ENCODE data around the gene CCRL2. TPM values are rescaled to one million over a fixed set of nuclear protein-coding genes. Genes with fewer than 3 reads are reported as not detected.
"Not testable (repeated sequence)": the region's sequence is repeated elsewhere in the genome, so short reads cannot be mapped to it uniquely, and the experiment has no call there.

Gene CCRL2
- total RNA-seq, 1 donor from 2014 or later: 1.6 TPM

DNA sequence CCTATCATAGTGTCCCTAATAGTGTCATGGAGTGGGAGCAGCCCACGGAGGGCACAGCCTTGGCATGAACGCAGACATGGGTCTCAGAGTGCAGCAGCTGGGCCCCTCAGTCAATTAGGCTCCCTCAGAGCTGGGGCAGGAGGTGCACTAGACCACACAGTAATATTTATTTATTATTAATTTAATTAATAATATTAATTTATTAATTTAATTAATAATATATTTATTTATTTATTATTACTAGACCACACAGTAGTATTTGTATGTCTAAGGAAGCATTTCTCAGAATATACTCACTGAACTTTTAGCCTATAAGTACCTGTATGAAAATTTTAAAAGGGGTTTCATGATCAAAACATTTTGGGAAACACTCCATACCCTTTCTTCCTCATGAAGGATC lies 5.5 kb upstream of the CCRL2 start:
- H3K9ac ChIP-seq (ENCODE audit: low read depth in 1 of 3, low read length in 3 of 3): no peak overlapping the region
- H3K27ac ChIP-seq (ENCODE audit: low read depth, low read length): no peak overlapping the region
- no peaks in the 10 kb centered on the region for H3K27me3 ChIP-seq (ENCODE audit: control insufficient read depth in 3 of 3, insufficient read depth in 3 of 3, low read length in 3 of 3)
- H3K9me3 ChIP-seq (ENCODE audit: control insufficient read depth in 3 of 3, low read length in 3 of 3): no peaks in the 10 kb centered on the region
- H3K36me3 ChIP-seq (ENCODE audit: control insufficient read depth in 3 of 3, insufficient read depth in 3 of 3, low read length in 3 of 3): no peaks in the 10 kb centered on the region
- H3K4me1 ChIP-seq (ENCODE audit: control insufficient read depth in 3 of 3, insufficient read depth in 3 of 3, low read length in 3 of 3): peaks cover 5 to 16% (median 11%) of the 10 kb centered on the region in 3 donors
- H3K4me3 ChIP-seq (ENCODE audit: low read length in 3 of 3): no peak overlapping the region

DNA sequence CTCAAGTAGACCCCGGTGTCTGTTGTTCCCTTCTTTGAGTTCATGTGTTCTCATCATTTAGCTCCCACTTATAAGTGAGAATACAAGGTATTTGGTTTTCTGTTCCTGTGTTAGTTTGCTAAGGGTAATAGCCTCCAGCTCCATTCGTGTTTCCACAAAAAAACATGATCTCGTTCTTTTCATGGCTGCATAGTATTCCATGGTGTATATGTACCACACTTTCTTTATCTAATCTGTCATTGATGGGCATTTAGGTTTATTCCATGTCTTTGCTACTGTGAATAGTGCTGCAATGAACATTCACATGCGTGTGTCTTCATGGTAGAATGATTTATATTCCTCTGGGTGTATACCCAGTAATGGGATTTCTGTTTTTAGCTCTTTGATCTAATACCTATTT lies 4.2 kb upstream of the CCRL2 start:
- not testable (repeated sequence) for H3K9me3 ChIP-seq (ENCODE audit: control insufficient read depth in 3 of 3, low read length in 3 of 3); H3K27ac ChIP-seq (ENCODE audit: low read depth, low read length); H3K9ac ChIP-seq (ENCODE audit: low read depth in 1 of 3, low read length in 3 of 3); H3K36me3 ChIP-seq (ENCODE audit: control insufficient read depth in 3 of 3, insufficient read depth in 3 of 3, low read length in 3 of 3); H3K4me3 ChIP-seq (ENCODE audit: low read length in 3 of 3); H3K27me3 ChIP-seq (ENCODE audit: control insufficient read depth in 3 of 3, insufficient read depth in 3 of 3, low read length in 3 of 3)
- H3K4me1 ChIP-seq (ENCODE audit: control insufficient read depth in 3 of 3, insufficient read depth in 3 of 3, low read length in 3 of 3): peaks cover 14 to 20% (median 16%) of the 10 kb centered on the region in 3 donors

DNA sequence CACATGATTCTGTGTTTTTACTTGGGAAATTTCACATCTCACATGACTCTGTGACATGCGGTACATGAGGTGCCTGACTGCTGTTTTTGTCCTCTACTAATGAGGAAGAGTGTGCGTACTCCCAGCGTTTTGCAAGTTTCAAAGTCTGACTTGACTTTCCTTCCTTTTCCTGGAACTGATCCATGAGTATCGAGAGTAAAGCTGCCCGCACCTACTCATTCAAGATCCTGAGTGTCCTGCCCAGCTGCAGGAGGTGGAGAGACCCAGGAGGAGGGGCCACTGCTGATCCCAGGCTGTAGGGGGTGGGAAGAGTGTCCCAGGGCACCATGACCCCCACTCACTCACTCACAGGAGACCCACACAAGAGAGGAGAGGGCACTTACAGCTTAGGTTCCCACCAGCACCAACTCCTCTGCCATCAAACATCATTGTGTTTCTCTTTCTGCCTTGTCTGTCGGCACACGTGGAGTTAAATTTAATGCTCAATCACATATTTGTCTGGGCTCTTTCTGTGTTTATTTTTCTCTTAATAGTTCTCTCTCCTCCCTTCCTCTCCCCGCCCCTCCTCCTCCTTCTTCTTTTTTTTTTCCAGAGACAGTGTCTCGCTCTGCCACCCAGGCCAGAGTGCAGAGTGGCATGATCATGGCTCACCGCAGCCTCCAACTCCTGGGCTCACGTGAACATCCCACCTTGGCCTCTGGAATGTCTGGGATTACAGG lies 1.6 kb upstream of the CCRL2 start:
- no peak overlapping the region for H3K4me3 ChIP-seq (ENCODE audit: low read length in 3 of 3)
- H3K9ac ChIP-seq (ENCODE audit: low read depth in 1 of 3, low read length in 3 of 3): no peak overlapping the region
- no peaks in the 10 kb centered on the region for H3K27me3 ChIP-seq (ENCODE audit: control insufficient read depth in 3 of 3, insufficient read depth in 3 of 3, low read length in 3 of 3)
- no peaks in the 10 kb centered on the region for H3K36me3 ChIP-seq (ENCODE audit: control insufficient read depth in 3 of 3, insufficient read depth in 3 of 3, low read length in 3 of 3)
- peaks cover 20 to 29% (median 22%) of the 10 kb centered on the region in 3 donors for H3K4me1 ChIP-seq (ENCODE audit: control insufficient read depth in 3 of 3, insufficient read depth in 3 of 3, low read length in 3 of 3)
- peak overlapping the region; percentile 78 for H3K27ac ChIP-seq (ENCODE audit: low read depth, low read length)
- H3K9me3 ChIP-seq (ENCODE audit: control insufficient read depth in 3 of 3, low read length in 3 of 3): no peaks in the 10 kb centered on the region

DNA sequence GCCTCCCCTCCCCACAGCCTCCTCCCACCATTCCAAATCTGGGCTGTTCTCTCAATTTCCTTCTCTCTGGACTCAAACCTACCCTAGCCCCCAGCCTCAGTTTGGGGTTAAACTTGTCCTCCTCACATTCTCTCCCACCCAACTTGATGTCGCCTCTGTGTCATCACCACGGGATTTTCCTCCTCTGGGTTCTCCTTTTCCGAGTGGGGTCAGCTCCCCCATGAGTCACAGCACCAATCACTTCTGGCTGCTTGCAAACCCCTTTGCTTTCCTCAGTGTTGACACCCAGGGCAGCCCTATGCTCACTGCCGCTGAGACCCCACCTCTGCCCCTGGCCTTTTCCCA lies 644 bp upstream of the CCRL2 start:
- peak overlapping the region in 1 of 3 donors; percentile 77 for H3K9ac ChIP-seq (ENCODE audit: low read depth in 1 of 3, low read length in 3 of 3)
- H3K36me3 ChIP-seq (ENCODE audit: control insufficient read depth in 3 of 3, insufficient read depth in 3 of 3, low read length in 3 of 3): no peaks in the 10 kb centered on the region
- peak overlapping the region; percentile 78 for H3K27ac ChIP-seq (ENCODE audit: low read depth, low read length)
- no peaks in the 10 kb centered on the region for H3K9me3 ChIP-seq (ENCODE audit: control insufficient read depth in 3 of 3, low read length in 3 of 3)
- peaks cover 20 to 29% (median 22%) of the 10 kb centered on the region in 3 donors for H3K4me1 ChIP-seq (ENCODE audit: control insufficient read depth in 3 of 3, insufficient read depth in 3 of 3, low read length in 3 of 3)
- peak overlapping the region in 1 of 3 donors; percentile 13 for H3K4me3 ChIP-seq (ENCODE audit: low read length in 3 of 3)
- no peaks in the 10 kb centered on the region for H3K27me3 ChIP-seq (ENCODE audit: control insufficient read depth in 3 of 3, insufficient read depth in 3 of 3, low read length in 3 of 3)

DNA sequence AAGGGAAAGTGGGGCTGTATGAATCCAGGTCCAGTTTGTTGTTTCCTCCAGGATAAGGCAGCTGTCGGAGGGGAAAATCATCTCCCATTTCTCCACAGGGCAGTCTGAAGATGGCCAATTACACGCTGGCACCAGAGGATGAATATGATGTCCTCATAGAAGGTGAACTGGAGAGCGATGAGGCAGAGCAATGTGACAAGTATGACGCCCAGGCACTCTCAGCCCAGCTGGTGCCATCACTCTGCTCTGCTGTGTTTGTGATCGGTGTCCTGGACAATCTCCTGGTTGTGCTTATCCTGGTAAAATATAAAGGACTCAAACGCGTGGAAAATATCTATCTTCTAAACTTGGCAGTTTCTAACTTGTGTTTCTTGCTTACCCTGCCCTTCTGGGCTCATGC lies 911 bp downstream of the CCRL2 start:
- Histone ChIP-seq H3K27me3 (ENCODE audit: control insufficient read depth in 3 of 3, insufficient read depth in 3 of 3, low read length in 3 of 3) (no peaks in the 10 kb centered on the region), H3K27ac (ENCODE audit: low read depth, low read length) (peak overlapping the region; percentile 78), H3K9ac (ENCODE audit: low read depth in 1 of 3, low read length in 3 of 3) (peak overlapping the region; percentile 54 to 77 (median 62)), H3K4me3 (ENCODE audit: low read length in 3 of 3) (peak overlapping the region; percentile 48 to 60 (median 53)), H3K9me3 (ENCODE audit: control insufficient read depth in 3 of 3, low read length in 3 of 3) (no peaks in the 10 kb centered on the region), H3K36me3 (ENCODE audit: control insufficient read depth in 3 of 3, insufficient read depth in 3 of 3, low read length in 3 of 3) (no peaks in the 10 kb centered on the region), H3K4me1 (ENCODE audit: control insufficient read depth in 3 of 3, insufficient read depth in 3 of 3, low read length in 3 of 3) (peaks cover 20 to 34% (median 22%) of the 10 kb centered on the region in 3 donors)

DNA sequence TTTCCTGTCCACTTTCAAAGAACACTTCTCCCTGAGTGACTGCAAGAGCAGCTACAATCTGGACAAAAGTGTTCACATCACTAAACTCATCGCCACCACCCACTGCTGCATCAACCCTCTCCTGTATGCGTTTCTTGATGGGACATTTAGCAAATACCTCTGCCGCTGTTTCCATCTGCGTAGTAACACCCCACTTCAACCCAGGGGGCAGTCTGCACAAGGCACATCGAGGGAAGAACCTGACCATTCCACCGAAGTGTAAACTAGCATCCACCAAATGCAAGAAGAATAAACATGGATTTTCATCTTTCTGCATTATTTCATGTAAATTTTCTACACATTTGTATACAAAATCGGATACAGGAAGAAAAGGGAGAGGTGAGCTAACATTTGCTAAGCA lies 1.8 kb downstream of the CCRL2 start:
- H3K9ac ChIP-seq (ENCODE audit: low read depth in 1 of 3, low read length in 3 of 3): no peak overlapping the region
- H3K27me3 ChIP-seq (ENCODE audit: control insufficient read depth in 3 of 3, insufficient read depth in 3 of 3, low read length in 3 of 3): no peaks in the 10 kb centered on the region
- H3K9me3 ChIP-seq (ENCODE audit: control insufficient read depth in 3 of 3, low read length in 3 of 3): no peaks in the 10 kb centered on the region
- H3K4me3 ChIP-seq (ENCODE audit: low read length in 3 of 3): no peak overlapping the region
- no peaks in the 10 kb centered on the region for H3K36me3 ChIP-seq (ENCODE audit: control insufficient read depth in 3 of 3, insufficient read depth in 3 of 3, low read length in 3 of 3)
- peaks cover 20 to 34% (median 22%) of the 10 kb centered on the region in 3 donors for H3K4me1 ChIP-seq (ENCODE audit: control insufficient read depth in 3 of 3, insufficient read depth in 3 of 3, low read length in 3 of 3)
- H3K27ac ChIP-seq (ENCODE audit: low read depth, low read length): no peak overlapping the region

DNA sequence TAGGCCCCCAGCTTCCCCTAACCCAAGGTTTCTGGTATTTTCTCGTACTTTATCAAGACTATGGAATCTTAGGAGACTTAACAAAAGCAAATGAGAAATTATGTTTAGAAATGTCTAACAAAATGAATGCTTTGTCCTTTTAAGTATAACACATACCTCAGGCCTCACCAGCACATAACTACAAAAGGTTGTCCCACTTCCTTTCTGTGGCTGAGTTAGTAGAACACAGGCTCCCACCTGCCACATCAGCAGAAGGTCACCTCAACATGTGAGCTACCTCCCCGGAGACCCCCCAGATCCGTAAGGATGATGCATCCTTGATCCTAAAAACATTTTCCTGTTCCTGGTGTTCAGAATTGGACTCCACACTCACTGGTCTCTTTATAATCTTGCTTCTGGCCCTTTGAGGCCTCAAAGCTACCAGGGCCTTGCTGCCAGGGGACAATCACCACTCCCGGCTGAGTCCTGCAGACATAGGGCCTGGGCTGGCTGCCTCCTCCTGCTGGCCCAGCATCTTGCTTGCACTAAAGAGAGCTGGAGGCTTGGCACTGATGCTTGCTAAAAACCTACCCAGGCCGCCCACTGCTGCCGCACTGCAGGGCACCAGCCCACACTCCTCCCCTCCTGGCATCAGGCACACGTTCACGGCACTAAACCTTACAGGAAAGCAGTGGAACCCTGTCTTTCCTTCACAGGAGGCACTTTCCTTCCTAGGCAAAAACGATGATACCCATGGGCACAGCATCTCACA lies 2.9 kb downstream of the CCRL2 start:
- no peaks in the 10 kb centered on the region for H3K36me3 ChIP-seq (ENCODE audit: control insufficient read depth in 3 of 3, insufficient read depth in 3 of 3, low read length in 3 of 3)
- no peaks in the 10 kb centered on the region for H3K9me3 ChIP-seq (ENCODE audit: control insufficient read depth in 3 of 3, low read length in 3 of 3)
- H3K4me1 ChIP-seq (ENCODE audit: control insufficient read depth in 3 of 3, insufficient read depth in 3 of 3, low read length in 3 of 3): peaks cover 20 to 37% (median 22%) of the 10 kb centered on the region in 3 donors
- no peak overlapping the region for H3K9ac ChIP-seq (ENCODE audit: low read depth in 1 of 3, low read length in 3 of 3)
- no peak overlapping the region for H3K27ac ChIP-seq (ENCODE audit: low read depth, low read length)
- H3K27me3 ChIP-seq (ENCODE audit: control insufficient read depth in 3 of 3, insufficient read depth in 3 of 3, low read length in 3 of 3): no peaks in the 10 kb centered on the region
- no peak overlapping the region for H3K4me3 ChIP-seq (ENCODE audit: low read length in 3 of 3)

DNA sequence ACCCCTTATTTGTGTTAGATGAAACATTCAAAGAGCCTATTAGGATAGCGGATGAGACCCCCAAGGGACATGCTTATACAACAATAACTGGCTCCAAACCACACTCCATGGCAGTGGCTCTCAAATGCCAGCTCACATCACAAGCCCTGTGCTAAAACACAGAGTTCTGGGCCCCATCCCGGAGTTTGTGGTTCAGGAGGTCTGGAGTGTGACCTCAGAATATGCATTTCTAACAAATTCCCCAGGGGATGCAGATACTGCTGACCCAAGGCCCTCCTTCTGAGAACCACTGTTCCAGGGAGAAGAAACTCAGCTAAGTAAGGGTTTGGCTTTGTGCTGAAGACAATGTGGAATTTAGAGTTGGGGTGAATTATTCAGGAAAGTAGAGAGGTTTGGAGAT lies 3.6 kb downstream of the CCRL2 start:
- H3K9ac ChIP-seq (ENCODE audit: low read depth in 1 of 3, low read length in 3 of 3): no peak overlapping the region
- H3K4me1 ChIP-seq (ENCODE audit: control insufficient read depth in 3 of 3, insufficient read depth in 3 of 3, low read length in 3 of 3): peaks cover 20 to 32% (median 22%) of the 10 kb centered on the region in 3 donors
- H3K27me3 ChIP-seq (ENCODE audit: control insufficient read depth in 3 of 3, insufficient read depth in 3 of 3, low read length in 3 of 3): no peaks in the 10 kb centered on the region
- H3K36me3 ChIP-seq (ENCODE audit: control insufficient read depth in 3 of 3, insufficient read depth in 3 of 3, low read length in 3 of 3): no peaks in the 10 kb centered on the region
- H3K4me3 ChIP-seq (ENCODE audit: low read length in 3 of 3): no peak overlapping the region
- no peaks in the 10 kb centered on the region for H3K9me3 ChIP-seq (ENCODE audit: control insufficient read depth in 3 of 3, low read length in 3 of 3)
- H3K27ac ChIP-seq (ENCODE audit: low read depth, low read length): no peak overlapping the region

DNA sequence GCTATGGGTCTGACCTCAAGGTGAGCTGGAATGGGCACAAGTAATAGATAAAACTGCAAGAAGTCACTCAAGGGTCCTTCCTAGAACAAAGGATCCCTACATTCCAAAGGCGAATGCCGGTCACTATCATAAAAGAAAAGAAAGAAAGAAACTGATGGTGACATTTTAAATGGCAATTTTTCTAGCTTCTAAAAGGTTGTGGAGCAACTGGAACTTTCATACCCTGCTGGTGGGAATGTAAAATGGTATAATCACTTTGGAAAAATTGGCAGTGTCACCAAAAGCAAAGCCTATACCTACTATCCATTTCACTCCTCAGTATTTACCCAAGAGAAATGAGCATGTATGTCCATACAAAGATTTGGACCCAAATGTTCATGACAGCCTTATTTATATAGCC lies 4.2 kb downstream of the CCRL2 start:
- H3K9me3 ChIP-seq (ENCODE audit: control insufficient read depth in 3 of 3, low read length in 3 of 3): no peaks in the 10 kb centered on the region
- H3K27me3 ChIP-seq (ENCODE audit: control insufficient read depth in 3 of 3, insufficient read depth in 3 of 3, low read length in 3 of 3): no peaks in the 10 kb centered on the region
- H3K4me3 ChIP-seq (ENCODE audit: low read length in 3 of 3): no peak overlapping the region
- H3K36me3 ChIP-seq (ENCODE audit: control insufficient read depth in 3 of 3, insufficient read depth in 3 of 3, low read length in 3 of 3): no peaks in the 10 kb centered on the region
- H3K4me1 ChIP-seq (ENCODE audit: control insufficient read depth in 3 of 3, insufficient read depth in 3 of 3, low read length in 3 of 3): peaks cover 19 to 32% (median 23%) of the 10 kb centered on the region in 3 donors
- no peak overlapping the region for H3K9ac ChIP-seq (ENCODE audit: low read depth in 1 of 3, low read length in 3 of 3)
- no peak overlapping the region for H3K27ac ChIP-seq (ENCODE audit: low read depth, low read length)

DNA sequence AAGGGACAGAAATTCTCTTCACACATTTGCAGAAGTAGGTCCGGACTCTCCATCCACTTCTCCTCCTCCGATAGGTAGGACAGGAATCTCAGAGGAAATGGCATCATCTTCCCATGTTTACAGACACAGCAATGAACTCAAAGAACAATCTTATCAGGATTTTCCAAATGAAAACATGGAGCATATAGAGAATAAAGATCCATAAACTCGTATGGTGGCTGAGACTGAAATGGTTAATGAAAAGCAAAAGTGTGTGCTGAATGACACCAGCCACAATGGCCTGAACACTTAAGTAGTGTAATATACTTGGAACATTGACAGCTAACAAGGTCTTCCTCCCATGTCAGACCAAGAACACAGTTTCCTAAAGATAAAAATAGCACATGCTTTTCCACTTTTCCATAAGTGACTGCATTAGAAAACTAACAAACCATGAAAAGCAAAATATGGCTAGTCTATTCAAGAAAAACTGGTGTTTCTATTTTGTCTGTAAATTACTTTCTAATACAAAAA lies 5.8 kb downstream of the CCRL2 start:
- Histone ChIP-seq H3K27me3 (ENCODE audit: control insufficient read depth in 3 of 3, insufficient read depth in 3 of 3, low read length in 3 of 3) (no peaks in the 10 kb centered on the region), H3K27ac (ENCODE audit: low read depth, low read length) (no peak overlapping the region), H3K4me1 (ENCODE audit: control insufficient read depth in 3 of 3, insufficient read depth in 3 of 3, low read length in 3 of 3) (peaks cover 6 to 22% (median 20%) of the 10 kb centered on the region in 3 donors), H3K36me3 (ENCODE audit: control insufficient read depth in 3 of 3, insufficient read depth in 3 of 3, low read length in 3 of 3) (no peaks in the 10 kb centered on the region), H3K9ac (ENCODE audit: low read depth in 1 of 3, low read length in 3 of 3) (peak overlapping the region in 1 of 3 donors; percentile 7), H3K9me3 (ENCODE audit: control insufficient read depth in 3 of 3, low read length in 3 of 3) (no peaks in the 10 kb centered on the region), H3K4me3 (ENCODE audit: low read length in 3 of 3) (no peak overlapping the region)
